Measurements from ENCODE around the gene FGF11.

DNA sequence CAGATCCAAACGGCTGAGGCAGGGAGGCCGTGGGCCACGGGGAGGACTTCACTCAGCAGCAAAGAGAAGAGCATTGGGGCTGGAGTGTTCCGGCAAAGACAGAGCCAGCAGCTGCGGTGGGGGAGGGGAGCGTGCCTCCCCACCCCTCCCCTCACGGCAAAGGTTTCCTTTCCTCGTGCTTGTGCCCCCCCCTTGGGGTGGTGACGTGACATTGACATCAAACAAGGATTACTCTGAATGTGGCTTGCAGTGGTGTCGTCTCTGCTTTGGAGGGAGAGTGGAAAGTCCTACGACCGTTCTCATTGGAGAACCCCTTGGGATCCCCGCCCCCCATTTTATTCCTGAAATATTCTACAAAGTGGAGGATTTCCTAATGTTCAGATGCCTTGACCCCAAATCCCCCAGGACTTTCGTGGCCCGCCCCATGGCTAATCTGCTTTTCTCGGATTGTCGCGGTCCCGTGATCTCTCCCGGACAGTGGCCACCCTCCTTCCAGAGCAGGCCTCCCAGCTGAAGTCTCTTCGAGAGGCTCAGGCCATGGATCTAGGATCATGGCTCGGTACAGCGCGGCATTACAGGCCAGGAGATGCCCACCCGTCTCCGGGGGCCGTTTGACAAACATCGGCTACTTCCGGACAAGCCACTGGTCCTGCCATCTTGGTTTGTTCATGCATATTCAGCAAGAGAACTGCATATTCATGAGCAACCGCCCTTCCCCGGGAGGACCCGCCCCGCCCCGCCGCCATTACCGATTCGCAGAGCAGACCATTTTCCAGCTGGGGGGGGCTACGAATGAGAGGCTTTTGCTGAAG is 44.1 kb downstream of the FGF11 start:
- TF ChIP-seq REST (IDR thresholded peaks at IDR 0.05; ENCODE audit: insufficient replicate concordance, low read depth) (no peak), POLR2AphosphoS5 (IDR thresholded peaks at IDR 0.05; ENCODE audit: low read depth) (no peak), GABPA (IDR thresholded peaks at IDR 0.05; ENCODE audit: low read depth) (no peak)
- TF ChIP-seq, protein P1, sequence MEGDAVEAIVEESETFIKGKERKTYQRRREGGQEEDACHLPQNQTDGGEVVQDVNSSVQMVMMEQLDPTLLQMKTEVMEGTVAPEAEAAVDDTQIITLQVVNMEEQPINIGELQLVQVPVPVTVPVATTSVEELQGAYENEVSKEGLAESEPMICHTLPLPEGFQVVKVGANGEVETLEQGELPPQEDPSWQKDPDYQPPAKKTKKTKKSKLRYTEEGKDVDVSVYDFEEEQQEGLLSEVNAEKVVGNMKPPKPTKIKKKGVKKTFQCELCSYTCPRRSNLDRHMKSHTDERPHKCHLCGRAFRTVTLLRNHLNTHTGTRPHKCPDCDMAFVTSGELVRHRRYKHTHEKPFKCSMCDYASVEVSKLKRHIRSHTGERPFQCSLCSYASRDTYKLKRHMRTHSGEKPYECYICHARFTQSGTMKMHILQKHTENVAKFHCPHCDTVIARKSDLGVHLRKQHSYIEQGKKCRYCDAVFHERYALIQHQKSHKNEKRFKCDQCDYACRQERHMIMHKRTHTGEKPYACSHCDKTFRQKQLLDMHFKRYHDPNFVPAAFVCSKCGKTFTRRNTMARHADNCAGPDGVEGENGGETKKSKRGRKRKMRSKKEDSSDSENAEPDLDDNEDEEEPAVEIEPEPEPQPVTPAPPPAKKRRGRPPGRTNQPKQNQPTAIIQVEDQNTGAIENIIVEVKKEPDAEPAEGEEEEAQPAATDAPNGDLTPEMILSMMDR (IDR thresholded peaks at IDR 0.05; ENCODE audit: insufficient read depth, low read length): no peak

Data from HL-60 (cell line).